ENCODE measurements around the gene FARS2.

GRCh38 chr6:5525209-5525608, 263.9 kb downstream of the FARS2 start:
- no peak for TF ChIP-seq CTCF (IDR thresholded peaks at IDR 0.05)
- no peak for TF ChIP-seq POLR2AphosphoS5 (IDR thresholded peaks at IDR 0.05)
- TF ChIP-seq POLR2A (IDR thresholded peaks at IDR 0.05): no peak

All from transverse colon (tissue), 4 donors.